ENCODE data around the gene ATP8B2.

DNA sequence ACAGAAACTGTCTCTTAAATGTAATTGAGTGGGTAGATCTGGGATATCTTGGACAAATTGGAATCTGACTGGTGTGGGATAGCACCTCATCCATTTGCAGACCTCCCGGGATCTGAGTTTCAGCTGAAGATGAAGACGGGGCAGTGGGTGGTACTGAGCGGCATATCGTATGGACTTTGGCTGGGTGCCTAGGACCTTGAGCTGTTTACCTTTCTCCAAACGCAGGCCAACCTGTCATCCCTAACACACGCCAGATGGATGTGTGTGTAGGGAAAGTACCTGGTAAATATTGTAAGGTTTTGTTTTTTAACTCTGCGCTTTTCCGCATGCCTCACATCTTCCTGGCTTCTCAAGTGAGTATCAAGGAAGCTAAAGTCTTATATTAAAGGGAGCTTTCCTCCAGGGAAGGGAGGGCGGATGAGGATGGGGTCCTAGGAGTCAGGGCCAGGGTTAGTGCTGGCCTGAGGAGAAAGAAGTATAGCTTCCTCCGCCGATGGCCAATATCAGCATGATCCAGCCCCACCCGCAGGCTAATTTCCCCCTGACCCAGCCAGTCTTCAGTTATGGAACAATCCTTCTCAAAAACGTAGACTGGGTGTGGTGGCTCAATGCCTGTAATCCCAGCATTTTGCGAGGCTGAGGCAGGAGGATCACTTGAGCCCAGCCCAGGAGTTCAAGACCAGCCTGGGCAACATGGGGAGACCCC is 26.2 kb downstream of the ATP8B2 start:
- TF ChIP-seq, protein P1, sequence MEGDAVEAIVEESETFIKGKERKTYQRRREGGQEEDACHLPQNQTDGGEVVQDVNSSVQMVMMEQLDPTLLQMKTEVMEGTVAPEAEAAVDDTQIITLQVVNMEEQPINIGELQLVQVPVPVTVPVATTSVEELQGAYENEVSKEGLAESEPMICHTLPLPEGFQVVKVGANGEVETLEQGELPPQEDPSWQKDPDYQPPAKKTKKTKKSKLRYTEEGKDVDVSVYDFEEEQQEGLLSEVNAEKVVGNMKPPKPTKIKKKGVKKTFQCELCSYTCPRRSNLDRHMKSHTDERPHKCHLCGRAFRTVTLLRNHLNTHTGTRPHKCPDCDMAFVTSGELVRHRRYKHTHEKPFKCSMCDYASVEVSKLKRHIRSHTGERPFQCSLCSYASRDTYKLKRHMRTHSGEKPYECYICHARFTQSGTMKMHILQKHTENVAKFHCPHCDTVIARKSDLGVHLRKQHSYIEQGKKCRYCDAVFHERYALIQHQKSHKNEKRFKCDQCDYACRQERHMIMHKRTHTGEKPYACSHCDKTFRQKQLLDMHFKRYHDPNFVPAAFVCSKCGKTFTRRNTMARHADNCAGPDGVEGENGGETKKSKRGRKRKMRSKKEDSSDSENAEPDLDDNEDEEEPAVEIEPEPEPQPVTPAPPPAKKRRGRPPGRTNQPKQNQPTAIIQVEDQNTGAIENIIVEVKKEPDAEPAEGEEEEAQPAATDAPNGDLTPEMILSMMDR (conservative IDR thresholded peaks at IDR 0.05 in 1 of 2, IDR thresholded peaks at IDR 0.05 in 1 of 2; ENCODE audit: extremely low read depth in 1 of 2, insufficient read depth in 1 of 2, low read depth in 1 of 2, low read length in 2 of 2), result no peak
- no peak for TF ChIP-seq EZH2 (IDR thresholded peaks at IDR 0.05; ENCODE audit: borderline replicate concordance, low read length)
